Calu3 (cell line): Measurements from ENCODE around the gene STEAP1B. TPM values are rescaled to one million over a fixed set of nuclear protein-coding genes. Genes with fewer than 3 reads are reported as not detected.

Source experiments
- BruUV-seq: library from RNA; stranded (reverse); fragments of 400-500 nt; replicated peaks from 2 replicates; lab custom pipeline; 2021; lab: Mats Ljungman, UMichigan
- CTCF ChIA-PET: fragments of 300-600 bp; sonication (Branson Sonifier 250); formaldehyde crosslinking; loops from one replicate; lab custom pipeline; 2022; ENCODE audit warnings: antibody characterized with exemption; lab: Charles Lee
- DNase-seq: peaks from one replicate; pipeline ENCODE4 v3.0.0; 2022
- H3K27ac Mint-ChIP-seq: one replicate; pipeline ENCODE4 v1.8.0; 2022; ENCODE audit warnings: mixed read lengths; ENCODE audit not compliant: unreplicated experiment
- H3K27me3 Mint-ChIP-seq: one replicate; pipeline ENCODE4 v1.8.0; 2022; ENCODE audit warnings: mixed read lengths; ENCODE audit not compliant: unreplicated experiment
- H3K36me3 Mint-ChIP-seq: one replicate; pipeline ENCODE4 v1.8.0; 2022; ENCODE audit warnings: mild to moderate bottlenecking, moderate library complexity, mixed read lengths; ENCODE audit not compliant: insufficient read depth, unreplicated experiment
- H3K4me1 Mint-ChIP-seq: one replicate; pipeline ENCODE4 v1.8.0; 2022; ENCODE audit warnings: mild to moderate bottlenecking, low read depth, mixed read lengths; ENCODE audit not compliant: unreplicated experiment
- H3K4me3 Mint-ChIP-seq: one replicate; pipeline ENCODE4 v1.8.0; 2022; ENCODE audit warnings: mild to moderate bottlenecking, low read depth, moderate library complexity, mixed read lengths; ENCODE audit not compliant: unreplicated experiment
- H3K9me3 Mint-ChIP-seq: one replicate; pipeline ENCODE4 v1.8.0; 2022; ENCODE audit warnings: low read depth, mixed read lengths; ENCODE audit not compliant: unreplicated experiment
- CTCF ChIP-seq: fragments of 200-600 bp; IDR thresholded peaks from one replicate; pipeline ENCODE4 v1.8.0; 2022; ENCODE audit warnings: antibody characterized with exemption; ENCODE audit not compliant: unreplicated experiment
- intact Hi-C: fragments of 100-400 bp; cut with micrococcal nuclease; formaldehyde crosslinking; loops from one replicate; pipeline ENCODE4 v1.10.0; 2022; ENCODE audit not compliant: unreplicated experiment
- total RNA-seq: library from RNA; stranded (reverse); gene quantifications from 2 replicates; pipeline ENCODE4 v1.2.3, GENCODE V29; 2022

Gene STEAP1B
- total RNA-seq, 1 experiment from 2014 or later: 2.6 TPM

- no peak overlapping the region for H3K4me3 Mint-ChIP-seq
- intact Hi-C loops: no loop called here
- peaks cover 2% of the 10 kb centered on the region for H3K9me3 Mint-ChIP-seq
- H3K36me3 Mint-ChIP-seq: no peaks in the 10 kb centered on the region
- CTCF ChIA-PET: interaction anchor here (1.6 kb wide), 1 partner anchor 33 kb away, joined by 3 read pairs; no protein-coding TSS in a partner anchor
- no peak for TF ChIP-seq CTCF
- DNase-seq: no peak
- no TSS peak for BruUV-seq
- no peak overlapping the region for H3K27ac Mint-ChIP-seq
- no peaks in the 10 kb centered on the region for H3K27me3 Mint-ChIP-seq
- peaks cover 32% of the 10 kb centered on the region for H3K4me1 Mint-ChIP-seq
These were observed 74.6 kb downstream of the STEAP1B start for GRCh38 chr7:22425361-22425760.

GRCh38 chr7:22422831-22423615 is 77.0 kb downstream of the STEAP1B start:
- Mint-ChIP-seq H3K9me3 (peaks cover 2% of the 10 kb centered on the region), H3K27me3 (no peaks in the 10 kb centered on the region), H3K4me3 (no peak overlapping the region), H3K27ac (no peak overlapping the region), H3K36me3 (no peaks in the 10 kb centered on the region), H3K4me1 (peaks cover 36% of the 10 kb centered on the region)
- CTCF ChIA-PET: no interaction called here
- no peak for DNase-seq
- no TSS peak for BruUV-seq
- intact Hi-C loops: no loop called here
- no peak for TF ChIP-seq CTCF

GRCh38 chr7:22420973-22421635 is 78.9 kb downstream of the STEAP1B start:
- TF ChIP-seq CTCF: no peak
- no peaks in the 10 kb centered on the region for H3K9me3 Mint-ChIP-seq
- no peaks in the 10 kb centered on the region for H3K36me3 Mint-ChIP-seq
- no TSS peak for BruUV-seq
- H3K4me1 Mint-ChIP-seq: peaks cover 22% of the 10 kb centered on the region
- H3K27me3 Mint-ChIP-seq: no peaks in the 10 kb centered on the region
- intact Hi-C loops: no loop called here
- peak; percentile 50 for DNase-seq
- no peak overlapping the region for H3K27ac Mint-ChIP-seq
- H3K4me3 Mint-ChIP-seq: no peak overlapping the region
- CTCF ChIA-PET: interaction anchor here (1.0 to 1.7 kb wide), 4 partner anchors 8 to 48 kb away, joined by 3 to 5 read pairs (median 4); no protein-coding TSS in a partner anchor

GRCh38 chr7:22420008-22420407 is 80.0 kb downstream of the STEAP1B start:
- H3K27me3 Mint-ChIP-seq: no peaks in the 10 kb centered on the region
- intact Hi-C loops: no loop called here
- TF ChIP-seq CTCF: no peak
- no peak overlapping the region for H3K4me3 Mint-ChIP-seq
- H3K27ac Mint-ChIP-seq: no peak overlapping the region
- DNase-seq: no peak
- H3K4me1 Mint-ChIP-seq: peaks cover 22% of the 10 kb centered on the region
- no peaks in the 10 kb centered on the region for H3K9me3 Mint-ChIP-seq
- BruUV-seq: no TSS peak
- no peaks in the 10 kb centered on the region for H3K36me3 Mint-ChIP-seq
- CTCF ChIA-PET: interaction anchor here (0.6 to 1.7 kb wide), 8 partner anchors 9 to 47 kb away, joined by 3 to 5 read pairs (median 4); no protein-coding TSS in a partner anchor
